GM12878 (cell line): ENCODE measurements around the gene MBD3. TPM values are rescaled to one million over a fixed set of nuclear protein-coding genes. Genes with fewer than 3 reads are reported as not detected.

ENCODE experiments used
- ATAC-seq: fragments of 200-7000 bp; cut with Tn5 transposase; 3 replicates; pipeline ENCODE4 v1.9.1; 2020; ENCODE audit warnings: mild to moderate bottlenecking, moderate library complexity
- BruUV-seq: library from RNA; stranded (reverse); fragments of 400-500 nt; replicated peaks from 2 replicates; lab custom pipeline; 2021; lab: Mats Ljungman, UMichigan
- CTCF ChIA-PET: fragments of 300-600 bp; sonication (Branson Sonifier 250); formaldehyde crosslinking; extraction: SDS; loops from one replicate; lab custom pipeline; 2021; ENCODE audit warnings: inconsistent platforms; lab: Yijun Ruan, JAX
- POLR2A ChIA-PET: fragments of 350-600 bp; formaldehyde crosslinking; extraction: SDS; loops from one replicate; lab custom pipeline; 2021; ENCODE audit warnings: inconsistent platforms; lab: Charles Lee
- RAD21 ChIA-PET: fragments of 300-600 bp; sonication (Branson Sonifier 250); formaldehyde crosslinking; loops from one replicate; lab custom pipeline; 2023; ENCODE audit warnings: antibody characterized with exemption; ENCODE audit not compliant: unreplicated experiment; lab: Charles Lee
- SMC1A ChIA-PET: fragments of 300-600 bp; sonication (Branson Sonifier 250); formaldehyde crosslinking; loops from one replicate; lab custom pipeline; 2023; ENCODE audit not compliant: unreplicated experiment, uncharacterized antibody; lab: Charles Lee
- DNase-seq: peaks from one replicate; pipeline ENCODE4 v3.0.0-alpha.2; 2011; ENCODE audit warnings: low read depth, low spot score
- FAIRE-seq: peaks from 3 replicates; lab custom pipeline; 2011; peaks lifted over from hg19 to GRCh38; lab: Jason Lieb, UNC
- H2AFZ ChIP-seq: 2 replicates; pipeline ENCODE4 v1.6.0; 2011; ENCODE audit warnings: low read depth, low read length, control low read depth; ENCODE audit not compliant: control insufficient read depth
- H3K27ac ChIP-seq: 2 replicates; pipeline ENCODE4 v1.5.1; 2011; ENCODE audit warnings: control low read depth; ENCODE audit not compliant: control insufficient read depth, insufficient read depth
- H3K27me3 ChIP-seq, 2 experiments: replicated peaks in 1 of 2; 2 replicates each; pipeline versions ENCODE4 v1.6.0 to v1.6.1; 2011; ENCODE audit warnings: low read length in 1 of 2; ENCODE audit not compliant: control insufficient read depth in 2 of 2, insufficient read depth in 2 of 2
- H3K36me3 ChIP-seq, 2 experiments: 2 replicates each; pipeline ENCODE4 v1.5.1; 2011; ENCODE audit warnings: low read length in 1 of 2; ENCODE audit not compliant: control insufficient read depth in 2 of 2, insufficient read depth in 2 of 2
- H3K4me1 ChIP-seq: 2 replicates; pipeline ENCODE4 v1.6.1; 2011; ENCODE audit warnings: mild to moderate bottlenecking, low read length, moderate library complexity, mixed read lengths; ENCODE audit not compliant: control insufficient read depth, insufficient read depth
- H3K4me2 ChIP-seq: 2 replicates; pipeline ENCODE4 v1.6.0; 2011; ENCODE audit warnings: control low read depth; ENCODE audit not compliant: control insufficient read depth, insufficient read depth
- H3K4me3 ChIP-seq: fragments of 200-600 bp; sonication (generic); 2 replicates; pipeline ENCODE4 v1.5.1; 2016
- H3K79me2 ChIP-seq: 2 replicates; pipeline ENCODE4 v1.6.0; 2011; ENCODE audit warnings: low read length; ENCODE audit not compliant: control insufficient read depth, insufficient read depth
- H3K9ac ChIP-seq: 2 replicates; pipeline ENCODE4 v1.8.0; 2011; ENCODE audit warnings: low read length, control low read depth, mixed read lengths; ENCODE audit not compliant: control insufficient read depth, insufficient read depth
- H3K9me3 ChIP-seq: replicated peaks from 3 replicates; pipeline ENCODE4 v1.5.1; 2011; ENCODE audit warnings: mild to moderate bottlenecking, low read length; ENCODE audit not compliant: control insufficient read depth, insufficient read depth
- H4K20me1 ChIP-seq: 2 replicates; pipeline ENCODE4 v1.6.0; 2011; ENCODE audit not compliant: control insufficient read depth, insufficient read depth
- BMI1 ChIP-seq: fragments of 450-650 bp; IDR thresholded peaks from 2 replicates; pipeline ENCODE4 v1.6.1; 2016; ENCODE audit warnings: mild to moderate bottlenecking, moderate library complexity, borderline replicate concordance
- IRF3 ChIP-seq: fragments of 450-650 bp; IDR thresholded peaks from 2 replicates; pipeline ENCODE4 v1.6.1; 2014; ENCODE audit warnings: mild to moderate bottlenecking
- JUNB ChIP-seq: IDR thresholded peaks from 2 replicates; pipeline ENCODE4 v1.6.1; 2016; ENCODE audit warnings: antibody characterized with exemption, mild to moderate bottlenecking
- MLLT1 ChIP-seq: fragments of 450-650 bp; IDR thresholded peaks from 2 replicates; pipeline ENCODE4 v1.6.1; 2016; ENCODE audit warnings: mild to moderate bottlenecking
- MTA2 ChIP-seq: fragments of 450-650 bp; IDR thresholded peaks from 2 replicates; pipeline ENCODE4 v1.6.1; 2016; ENCODE audit warnings: low read depth, mild to moderate bottlenecking, moderate library complexity
- NFYB ChIP-seq: IDR thresholded peaks from 2 replicates; pipeline ENCODE4 v1.6.1; 2011; ENCODE audit warnings: low read depth, mild to moderate bottlenecking, low read length, improper control_type of control experiment, moderate library complexity; ENCODE audit not compliant: insufficient read depth
- POU2F2 ChIP-seq: IDR thresholded peaks from 3 replicates; pipeline ENCODE4 v1.6.1; 2011; ENCODE audit warnings: low read depth, mild to moderate bottlenecking, low read length, borderline replicate concordance
- RBBP5 ChIP-seq: fragments of 200-600 bp; sonication (generic); conservative IDR thresholded peaks from 2 replicates; pipeline ENCODE4 v1.6.1; 2016
- SIX5 ChIP-seq: IDR thresholded peaks from 2 replicates; pipeline ENCODE4 v1.6.1; 2011; ENCODE audit warnings: mild to moderate bottlenecking, low read depth, low read length, moderate library complexity; ENCODE audit not compliant: severe bottlenecking
- SREBF1 ChIP-seq: IDR thresholded peaks from 2 replicates; pipeline ENCODE4 v1.6.1; 2012; ENCODE audit warnings: mild to moderate bottlenecking, low read length
- SUZ12 ChIP-seq: fragments of 200-600 bp; sonication (generic); IDR thresholded peaks from one replicate; pipeline ENCODE4 v1.6.1; 2018; ENCODE audit warnings: antibody characterized with exemption, mild to moderate bottlenecking; ENCODE audit not compliant: unreplicated experiment
- TCF12 ChIP-seq: IDR thresholded peaks from 2 replicates; pipeline ENCODE4 v1.6.1; 2011; ENCODE audit warnings: low read depth, mild to moderate bottlenecking, low read length
- ZNF24 ChIP-seq: fragments of 450-650 bp; IDR thresholded peaks from 2 replicates; pipeline ENCODE4 v1.6.1; 2017; ENCODE audit warnings: antibody characterized with exemption, mild to moderate bottlenecking
- ZNF274 ChIP-seq: IDR thresholded peaks from one replicate; pipeline ENCODE4 v1.8.0; 2011; ENCODE audit not compliant: insufficient read length, insufficient read depth
- WGBS: methylation state at CpG from one replicate; pipeline ENCODE4 v1.1.6; 2016; ENCODE audit warnings: low lambda C conversion rate; ENCODE audit not compliant: insufficient replicate concordance, insufficient coverage; ENCODE audit errors: missing lambda C conversion rate; 5-methylcytosine and 5-hydroxymethylcytosine counted together
- in situ Hi-C: fragments of 300-500 bp; cut with MboI; formaldehyde crosslinking; loops from 9 replicates; pipeline ENCODE4 v1.14.3; 2018; ENCODE audit warnings: mixed read lengths
- intact Hi-C: fragments of 100-400 bp; cut with micrococcal nuclease; formaldehyde crosslinking; loops from one replicate; pipeline ENCODE4 v1.14.2; 2022; ENCODE audit not compliant: unreplicated experiment
- polyA plus RNA-seq, 11 experiments: library from polyadenylated mRNA; depleted of rRNA in 4 of 11; unstranded in 6 of 11; stranded (reverse) in 5 of 11; fragments of >200 nt; fragmentation: Nextera tagmentation in 4 of 11; fragmentation: Illumina TruSeq in 1 of 11; extraction: Ambion mirVana in 4 of 11; extraction: Trizol in 1 of 11; gene quantifications; 1 replicate in 1 of 11; 2 replicates in 10 of 11; pipeline versions ENCODE4 v1.2.1 to v1.2.3, GENCODE V29; 2011 to 2016; ENCODE audit warnings: inconsistent platforms in 2 of 11, missing spikeins in 2 of 11, low read depth in 1 of 11
- total RNA-seq, 4 experiments: library from RNA; depleted of rRNA in 3 of 4; stranded (reverse); fragments of >200 nt in 3 of 4; fragmentation: Illumina TruSeq in 1 of 4; extraction: Trizol in 1 of 4; gene quantifications; 2 replicates each; pipeline versions ENCODE4 v1.2.1 to v1.2.3, GENCODE V29; 2013 to 2021
- TF ChIP-seq, protein P1 (sequence below): IDR thresholded peaks from 2 replicates; pipeline ENCODE4 v1.6.1; 2011; ENCODE audit warnings: low read depth, mild to moderate bottlenecking, low read length, moderate library complexity, borderline replicate concordance; ENCODE audit errors: extremely low read depth

Gene MBD3
- total and polyA plus RNA-seq, 10 of the 15 experiments (the other 5 are each of a cell fraction or from before 2014, with no cell fraction given) = 0.13 to 107 (median 21.9) TPM

- ChIA-PET POLR2A (no interaction called here), CTCF (interaction anchor here (0.9 kb wide), 1 partner anchor 137 kb away, joined by 4 read pairs; no protein-coding TSS in a partner anchor), SMC1A (no interaction called here), RAD21 (interaction anchor here (0.7 kb wide), 1 partner anchor 63 kb away, joined by 3 read pairs; no protein-coding TSS in a partner anchor)
- intact Hi-C loops = no loop called here
- Histone ChIP-seq H2AFZ (no peak overlapping the region), H4K20me1 (no peaks in the 10 kb centered on the region), H3K79me2 (no peaks in the 10 kb centered on the region), H3K27ac (no peak overlapping the region), H3K27me3 (no peaks in the 10 kb centered on the region), H3K4me3 (no peak overlapping the region), H3K36me3 (no peaks in the 10 kb centered on the region), H3K4me2 (no peak overlapping the region), H3K9ac (no peak overlapping the region), H3K4me1 (no peaks in the 10 kb centered on the region), H3K9me3 (no peaks in the 10 kb centered on the region)
- DNase-seq = no peak
- 68% methylated on average over 14 of the region's 14 CpGs for WGBS
- no TSS peak for BruUV-seq
- TF ChIP-seq POU2F2 = no peak
- TF ChIP-seq, protein P1, sequence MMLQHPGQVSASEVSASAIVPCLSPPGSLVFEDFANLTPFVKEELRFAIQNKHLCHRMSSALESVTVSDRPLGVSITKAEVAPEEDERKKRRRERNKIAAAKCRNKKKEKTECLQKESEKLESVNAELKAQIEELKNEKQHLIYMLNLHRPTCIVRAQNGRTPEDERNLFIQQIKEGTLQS = no peak
- FAIRE-seq = no peak
- in situ Hi-C loops = no loop called here
- no peak for ATAC-seq
Observed at GRCh38 chr19:1534972-1535371, 57.7 kb downstream of the MBD3 start.

- H3K27me3 ChIP-seq = no peaks in the 10 kb centered on the region
- RAD21 ChIA-PET = no interaction called here
- H3K4me2 ChIP-seq = no peak overlapping the region
- no peak overlapping the region for H3K9ac ChIP-seq
- SMC1A ChIA-PET = no interaction called here
- H3K4me1 ChIP-seq = no peaks in the 10 kb centered on the region
- CTCF ChIA-PET = no interaction called here
- H2AFZ ChIP-seq = no peak overlapping the region
- POLR2A ChIA-PET = interaction anchor here (0.5 kb wide), 1 partner anchor 55 kb away, joined by 3 read pairs; the partner anchor contains the start of gene C19orf25
- H4K20me1 ChIP-seq = no peaks in the 10 kb centered on the region
- 54% methylated on average over 22 of the region's 23 CpGs for WGBS
- H3K4me3 ChIP-seq = no peak overlapping the region
- BruUV-seq = no TSS peak
- ATAC-seq = no peak
- TF ChIP-seq MLLT1 = no peak
- no peak for TF ChIP-seq ZNF274
- no peak for TF ChIP-seq MTA2
- no peak for TF ChIP-seq RBBP5
- TF ChIP-seq TCF12 = no peak
- TF ChIP-seq SIX5 = no peak
- TF ChIP-seq SREBF1 = no peak
- no peak for TF ChIP-seq SUZ12
- TF ChIP-seq IRF3 = no peak
- TF ChIP-seq ZNF24 = no peak
- no peak for TF ChIP-seq JUNB
- no peak for TF ChIP-seq BMI1
- no peak for TF ChIP-seq NFYB
- in situ Hi-C loops = no loop called here
- no peak overlapping the region for H3K27ac ChIP-seq
- intact Hi-C loops = no loop called here
- H3K9me3 ChIP-seq = no peaks in the 10 kb centered on the region
- DNase-seq = no peak
- no peak for FAIRE-seq
- H3K36me3 ChIP-seq = no peaks in the 10 kb centered on the region
- H3K79me2 ChIP-seq = no peaks in the 10 kb centered on the region
Observed at GRCh38 chr19:1533510-1534150, 59.0 kb downstream of the MBD3 start.
